ENCODE results near the gene KXD1. TPM values are rescaled to one million over a fixed set of nuclear protein-coding genes. Genes with fewer than 3 reads are reported as not detected.

The KXD1 gene
- total and polyA plus RNA-seq, 10 of the 15 experiments (the other 5 are each of a cell fraction or from before 2014, with no cell fraction given) = 27.5 to 209 (median 129) TPM

DNA sequence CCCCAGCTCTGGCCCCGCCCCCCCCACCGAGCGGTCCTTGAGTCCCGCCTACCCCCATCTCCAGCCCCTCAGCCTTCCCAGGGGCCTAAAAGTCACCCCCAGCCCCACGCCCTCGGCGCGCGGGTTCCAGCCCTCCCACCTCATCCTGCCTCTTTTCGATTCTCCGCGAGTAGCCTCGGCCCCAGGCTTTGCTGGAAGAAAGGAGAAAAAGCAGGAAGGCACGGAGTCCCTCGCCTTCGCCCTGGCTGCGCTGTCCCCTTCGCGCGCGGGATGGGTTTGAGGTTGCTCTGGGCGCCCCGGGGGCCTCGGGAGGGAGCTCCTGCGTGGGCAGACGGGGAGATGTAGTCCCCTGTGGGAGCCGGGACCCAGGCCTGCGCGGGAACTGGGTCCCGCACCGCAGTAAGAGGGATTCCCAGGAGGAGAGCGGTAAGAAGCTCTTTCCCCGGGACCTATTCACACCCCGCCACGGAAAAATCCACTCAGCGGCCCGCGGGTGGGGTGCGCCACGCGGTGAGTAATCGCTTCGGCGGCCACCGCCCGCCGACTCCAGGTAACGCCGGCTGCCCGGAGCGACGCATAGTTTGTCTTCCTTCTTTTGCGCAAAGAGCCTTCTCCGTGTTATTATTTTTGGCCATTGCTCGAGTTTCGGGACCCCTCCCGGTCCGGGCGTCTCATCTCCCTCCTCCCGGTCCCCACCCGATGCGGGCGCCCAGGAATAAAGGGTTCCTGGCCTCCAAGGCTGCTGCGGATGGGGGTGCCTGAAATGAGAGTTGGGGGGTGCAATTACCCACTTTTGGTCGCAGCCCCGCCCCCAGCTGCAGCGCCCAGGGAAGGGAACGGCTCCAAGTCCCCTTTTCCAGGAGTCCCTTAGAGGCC, 49.8 kb downstream of the KXD1 start:
- no TSS peak for BruUV-seq (replicated peaks)
- ChIA-PET POLR2A (no interaction called here), RAD21 (ENCODE audit: unreplicated experiment) (no interaction called here), SMC1A (ENCODE audit: uncharacterized antibody, unreplicated experiment) (no interaction called here), CTCF (interaction anchor here (0.7 kb wide), 1 partner anchor 96 kb away, joined by 3 read pairs; no protein-coding TSS in a partner anchor)
- Histone ChIP-seq H3K4me1 (ENCODE audit: control insufficient read depth, insufficient read depth, low read length) (no peaks in the 10 kb centered on the region), H3K36me3 (ENCODE audit: control insufficient read depth in 2 of 2, insufficient read depth in 2 of 2, low read length in 1 of 2) (no peaks in the 10 kb centered on the region), H3K27me3 (replicated peaks in 1 of 2; ENCODE audit: control insufficient read depth in 2 of 2, insufficient read depth in 2 of 2, low read length in 1 of 2) (peaks cover 29 to 33% of the 10 kb centered on the region in 2 experiments), H4K20me1 (ENCODE audit: control insufficient read depth, insufficient read depth) (no peaks in the 10 kb centered on the region; the same call in none of the 2 replicates), H3K79me2 (ENCODE audit: control insufficient read depth, insufficient read depth, low read length) (no peaks in the 10 kb centered on the region), H3K27ac (ENCODE audit: control insufficient read depth, insufficient read depth) (no peak overlapping the region), H3K4me2 (ENCODE audit: control insufficient read depth, insufficient read depth) (no peak overlapping the region), H3K4me3 (no peak overlapping the region), H3K9me3 (replicated peaks; ENCODE audit: control insufficient read depth, insufficient read depth, low read length) (no peaks in the 10 kb centered on the region), H2AFZ (ENCODE audit: control insufficient read depth, low read depth, low read length) (no peak overlapping the region), H3K9ac (ENCODE audit: control insufficient read depth, insufficient read depth, low read length) (no peak overlapping the region)
- TF ChIP-seq SUZ12 (IDR thresholded peaks at IDR 0.05; ENCODE audit: unreplicated experiment) = peak; percentile 38
- TF ChIP-seq, protein P1, sequence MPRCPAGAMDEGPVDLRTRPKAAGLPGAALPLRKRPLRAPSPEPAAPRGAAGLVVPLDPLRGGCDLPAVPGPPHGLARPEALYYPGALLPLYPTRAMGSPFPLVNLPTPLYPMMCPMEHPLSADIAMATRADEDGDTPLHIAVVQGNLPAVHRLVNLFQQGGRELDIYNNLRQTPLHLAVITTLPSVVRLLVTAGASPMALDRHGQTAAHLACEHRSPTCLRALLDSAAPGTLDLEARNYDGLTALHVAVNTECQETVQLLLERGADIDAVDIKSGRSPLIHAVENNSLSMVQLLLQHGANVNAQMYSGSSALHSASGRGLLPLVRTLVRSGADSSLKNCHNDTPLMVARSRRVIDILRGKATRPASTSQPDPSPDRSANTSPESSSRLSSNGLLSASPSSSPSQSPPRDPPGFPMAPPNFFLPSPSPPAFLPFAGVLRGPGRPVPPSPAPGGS (IDR thresholded peaks at IDR 0.05; ENCODE audit: borderline replicate concordance, insufficient read depth, low read depth, low read length, poor library complexity, severe bottlenecking) = no peak
- WGBS (ENCODE audit: insufficient coverage, insufficient replicate concordance, low lambda C conversion rate, missing lambda C conversion rate) = 5% methylated on average over 57 of the region's 68 CpGs
- intact Hi-C loops (cut with micrococcal nuclease; ENCODE audit: unreplicated experiment) = no loop called here
- no peak for FAIRE-seq
- no peak for DNase-seq (ENCODE audit: low read depth, low spot score)
- in situ Hi-C loops (cut with MboI) = no loop called here
- ATAC-seq = no peak

DNA sequence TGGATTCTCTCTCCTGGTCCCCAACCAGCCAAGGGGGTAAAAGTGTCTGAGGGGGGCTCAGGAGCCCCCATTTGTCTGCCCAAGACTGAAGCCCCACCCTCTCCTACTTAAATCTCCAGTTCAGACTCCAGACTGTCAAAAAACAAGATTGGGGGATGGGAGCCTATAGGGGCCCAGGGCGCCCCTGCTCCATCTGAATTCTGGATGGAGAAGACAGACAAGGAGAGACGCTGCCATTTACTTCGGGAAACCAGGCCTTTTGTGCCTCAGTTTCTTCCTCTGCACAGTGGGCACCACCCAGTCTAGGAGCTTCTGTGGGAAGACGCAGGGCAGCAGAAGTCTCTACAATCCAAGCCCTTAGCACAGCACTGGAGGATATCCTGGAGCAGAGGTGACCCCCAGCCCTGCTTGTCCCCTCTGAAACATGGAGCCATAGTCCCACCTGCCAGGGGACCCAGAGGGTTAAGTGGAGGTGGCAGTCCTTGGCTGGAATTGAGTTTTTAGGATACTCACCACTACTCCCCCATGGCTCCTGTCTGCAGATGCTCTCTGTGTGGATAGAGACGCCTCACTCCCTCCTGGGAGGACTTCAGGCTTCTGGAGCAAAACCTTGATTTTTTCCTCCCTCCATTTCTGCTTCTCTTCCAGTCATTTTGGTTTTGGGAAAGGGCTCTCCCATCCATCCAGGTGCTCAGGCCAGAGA, 50.6 kb downstream of the KXD1 start:
- SMC1A ChIA-PET (ENCODE audit: uncharacterized antibody, unreplicated experiment) = no interaction called here
- H3K27me3 ChIP-seq (replicated peaks in 1 of 2; ENCODE audit: control insufficient read depth in 2 of 2, insufficient read depth in 2 of 2, low read length in 1 of 2) = peaks cover 27 to 33% of the 10 kb centered on the region in 2 experiments
- no peak overlapping the region for H3K4me3 ChIP-seq
- POLR2A ChIA-PET = no interaction called here
- no TSS peak for BruUV-seq (replicated peaks)
- FAIRE-seq (no peak), ATAC-seq (no peak), DNase-seq (ENCODE audit: low read depth, low spot score) (no peak)
- no peaks in the 10 kb centered on the region; the same call in none of the 2 replicates for H4K20me1 ChIP-seq (ENCODE audit: control insufficient read depth, insufficient read depth)
- no peaks in the 10 kb centered on the region for H3K9me3 ChIP-seq (replicated peaks; ENCODE audit: control insufficient read depth, insufficient read depth, low read length)
- CTCF ChIA-PET = no interaction called here
- H2AFZ ChIP-seq (ENCODE audit: control insufficient read depth, low read depth, low read length) = no peak overlapping the region
- WGBS (ENCODE audit: insufficient coverage, insufficient replicate concordance, low lambda C conversion rate, missing lambda C conversion rate) = 14% methylated on average over 5 of the region's 5 CpGs
- intact Hi-C loops (cut with micrococcal nuclease; ENCODE audit: unreplicated experiment) = no loop called here
- H3K79me2 ChIP-seq (ENCODE audit: control insufficient read depth, insufficient read depth, low read length) = no peaks in the 10 kb centered on the region
- in situ Hi-C loops (cut with MboI) = no loop called here
- no peak overlapping the region for H3K27ac ChIP-seq (ENCODE audit: control insufficient read depth, insufficient read depth)
- no peak overlapping the region for H3K4me2 ChIP-seq (ENCODE audit: control insufficient read depth, insufficient read depth)
- no peak overlapping the region for H3K9ac ChIP-seq (ENCODE audit: control insufficient read depth, insufficient read depth, low read length)
- H3K36me3 ChIP-seq (ENCODE audit: control insufficient read depth in 2 of 2, insufficient read depth in 2 of 2, low read length in 1 of 2) = no peaks in the 10 kb centered on the region
- no peaks in the 10 kb centered on the region for H3K4me1 ChIP-seq (ENCODE audit: control insufficient read depth, insufficient read depth, low read length)
- RAD21 ChIA-PET (ENCODE audit: unreplicated experiment) = no interaction called here
- TF ChIP-seq, protein P2, sequence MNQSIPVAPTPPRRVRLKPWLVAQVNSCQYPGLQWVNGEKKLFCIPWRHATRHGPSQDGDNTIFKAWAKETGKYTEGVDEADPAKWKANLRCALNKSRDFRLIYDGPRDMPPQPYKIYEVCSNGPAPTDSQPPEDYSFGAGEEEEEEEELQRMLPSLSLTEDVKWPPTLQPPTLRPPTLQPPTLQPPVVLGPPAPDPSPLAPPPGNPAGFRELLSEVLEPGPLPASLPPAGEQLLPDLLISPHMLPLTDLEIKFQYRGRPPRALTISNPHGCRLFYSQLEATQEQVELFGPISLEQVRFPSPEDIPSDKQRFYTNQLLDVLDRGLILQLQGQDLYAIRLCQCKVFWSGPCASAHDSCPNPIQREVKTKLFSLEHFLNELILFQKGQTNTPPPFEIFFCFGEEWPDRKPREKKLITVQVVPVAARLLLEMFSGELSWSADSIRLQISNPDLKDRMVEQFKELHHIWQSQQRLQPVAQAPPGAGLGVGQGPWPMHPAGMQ (IDR thresholded peaks at IDR 0.05; ENCODE audit: borderline replicate concordance) = no peak
- TF ChIP-seq CBX5 (IDR thresholded peaks at IDR 0.05; ENCODE audit: low read depth) (no peak), STAT1 (conservative IDR thresholded peaks at IDR 0.05) (no peak), SUPT20H (IDR thresholded peaks at IDR 0.05; ENCODE audit: borderline replicate concordance, control insufficient read depth, low read depth, low read length) (no peak), POU2F2 (IDR thresholded peaks at IDR 0.05; ENCODE audit: borderline replicate concordance, low read depth, low read length) (no peak), ZNF207 (IDR thresholded peaks at IDR 0.05; ENCODE audit: borderline replicate concordance) (no peak), ASH2L (IDR thresholded peaks at IDR 0.05; ENCODE audit: borderline replicate concordance, low read depth) (no peak)
- TF ChIP-seq, protein P3, sequence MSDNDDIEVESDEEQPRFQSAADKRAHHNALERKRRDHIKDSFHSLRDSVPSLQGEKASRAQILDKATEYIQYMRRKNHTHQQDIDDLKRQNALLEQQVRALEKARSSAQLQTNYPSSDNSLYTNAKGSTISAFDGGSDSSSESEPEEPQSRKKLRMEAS (IDR thresholded peaks at IDR 0.05; ENCODE audit: low read depth, low read length) = no peak
